ENCODE results near the gene MSI2. TPM values are rescaled to one million over a fixed set of nuclear protein-coding genes. Genes with fewer than 3 reads are reported as not detected.
A peak's percentile ranks its signal among the peaks of the same experiment; 100 is the strongest.

MSI2 gene
- total RNA-seq, 1 experiment from 2014 or later, result 169 TPM

GRCh38 chr17:57663326-57664070 is 407.2 kb downstream of the MSI2 start:
- Histone ChIP-seq H3K36me3 (ENCODE audit: insufficient read depth, low read length) (peaks cover 23% of the 10 kb centered on the region), H3K27me3 (ENCODE audit: low read length) (no peaks in the 10 kb centered on the region), H3K4me3 (ENCODE audit: low read length) (no peak overlapping the region), H3K4me1 (ENCODE audit: low read length) (peaks cover 63% of the 10 kb centered on the region), H3K9me2 (replicated peaks; ENCODE audit: insufficient read depth, low read length) (no peaks in the 10 kb centered on the region), H2AFZ (ENCODE audit: low read length) (no peak overlapping the region), H3K4me2 (ENCODE audit: low read depth, low read length, poor library complexity, severe bottlenecking) (peak overlapping the region; percentile 37), H3K9ac (ENCODE audit: low read length) (no peak overlapping the region; the same call in 1 of the 2 replicates), H3K79me2 (ENCODE audit: low read length) (peaks cover 21% of the 10 kb centered on the region), H3K27ac (ENCODE audit: low read length) (peak overlapping the region; percentile 67), H3K9me3 (ENCODE audit: low read length) (no peaks in the 10 kb centered on the region), H4K20me1 (ENCODE audit: insufficient read depth, low read depth, low read length) (no peaks in the 10 kb centered on the region)
- no peak for DNase-seq

DNA sequence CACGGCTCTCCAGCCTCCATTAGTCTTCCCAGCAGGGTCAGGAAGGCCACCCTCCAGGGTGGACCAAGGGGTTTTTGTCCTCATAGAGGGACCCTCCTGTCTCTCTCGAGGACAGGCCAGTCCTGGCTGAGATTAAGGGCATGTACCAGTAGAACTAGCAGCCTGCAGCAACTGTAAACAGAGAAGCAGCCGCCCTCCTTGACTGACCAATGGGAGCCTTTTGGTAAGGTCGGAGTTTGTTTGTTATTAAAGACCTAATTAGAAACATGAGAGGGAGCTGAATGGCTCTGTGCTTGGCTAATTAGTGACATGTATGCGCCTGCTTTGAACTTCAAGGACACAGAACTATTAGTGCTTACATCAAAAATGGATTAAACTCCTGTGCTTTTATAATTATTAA is 408.8 kb downstream of the MSI2 start:
- Histone ChIP-seq H3K9me3 (ENCODE audit: low read length) (no peaks in the 10 kb centered on the region), H3K4me1 (ENCODE audit: low read length) (peaks cover 72% of the 10 kb centered on the region), H3K9ac (ENCODE audit: low read length) (peak overlapping the region; percentile 29; the same call in 1 of the 2 replicates), H3K4me3 (ENCODE audit: low read length) (no peak overlapping the region), H3K4me2 (ENCODE audit: low read depth, low read length, poor library complexity, severe bottlenecking) (no peak overlapping the region), H2AFZ (ENCODE audit: low read length) (no peak overlapping the region), H3K9me2 (replicated peaks; ENCODE audit: insufficient read depth, low read length) (no peaks in the 10 kb centered on the region), H3K27me3 (ENCODE audit: low read length) (no peaks in the 10 kb centered on the region), H4K20me1 (ENCODE audit: insufficient read depth, low read depth, low read length) (no peaks in the 10 kb centered on the region), H3K79me2 (ENCODE audit: low read length) (peaks cover 17% of the 10 kb centered on the region), H3K27ac (ENCODE audit: low read length) (peak overlapping the region; percentile 67), H3K36me3 (ENCODE audit: insufficient read depth, low read length) (peaks cover 14% of the 10 kb centered on the region)
- DNase-seq, result no peak

GRCh38 chr17:57665696-57666095 is 409.4 kb downstream of the MSI2 start:
- no peaks in the 10 kb centered on the region for H3K27me3 ChIP-seq (ENCODE audit: low read length)
- no peak overlapping the region for H3K9ac ChIP-seq (ENCODE audit: low read length)
- H3K36me3 ChIP-seq (ENCODE audit: insufficient read depth, low read length), result peaks cover 9% of the 10 kb centered on the region
- H2AFZ ChIP-seq (ENCODE audit: low read length), result no peak overlapping the region
- no peaks in the 10 kb centered on the region for H3K9me3 ChIP-seq (ENCODE audit: low read length)
- H3K79me2 ChIP-seq (ENCODE audit: low read length), result peaks cover 17% of the 10 kb centered on the region
- H3K4me2 ChIP-seq (ENCODE audit: low read depth, low read length, poor library complexity, severe bottlenecking), result no peak overlapping the region
- H3K9me2 ChIP-seq (replicated peaks; ENCODE audit: insufficient read depth, low read length), result no peaks in the 10 kb centered on the region
- DNase-seq, result no peak
- peaks cover 72% of the 10 kb centered on the region for H3K4me1 ChIP-seq (ENCODE audit: low read length)
- H4K20me1 ChIP-seq (ENCODE audit: insufficient read depth, low read depth, low read length), result no peaks in the 10 kb centered on the region
- no peak overlapping the region for H3K4me3 ChIP-seq (ENCODE audit: low read length)
- H3K27ac ChIP-seq (ENCODE audit: low read length), result peak overlapping the region; percentile 67

- Histone ChIP-seq H3K27ac (ENCODE audit: low read length) (peak overlapping the region; percentile 67), H3K9ac (ENCODE audit: low read length) (no peak overlapping the region), H4K20me1 (ENCODE audit: insufficient read depth, low read depth, low read length) (no peaks in the 10 kb centered on the region), H3K4me3 (ENCODE audit: low read length) (no peak overlapping the region), H3K9me2 (replicated peaks; ENCODE audit: insufficient read depth, low read length) (no peaks in the 10 kb centered on the region), H3K4me1 (ENCODE audit: low read length) (peaks cover 72% of the 10 kb centered on the region), H2AFZ (ENCODE audit: low read length) (no peak overlapping the region), H3K36me3 (ENCODE audit: insufficient read depth, low read length) (peaks cover 4% of the 10 kb centered on the region; the same call in 1 of the 2 replicates), H3K79me2 (ENCODE audit: low read length) (peaks cover 17% of the 10 kb centered on the region), H3K4me2 (ENCODE audit: low read depth, low read length, poor library complexity, severe bottlenecking) (no peak overlapping the region), H3K9me3 (ENCODE audit: low read length) (no peaks in the 10 kb centered on the region), H3K27me3 (ENCODE audit: low read length) (no peaks in the 10 kb centered on the region)
- DNase-seq, result no peak
Measured at GRCh38 chr17:57666201-57666870, 410.0 kb downstream of the MSI2 start.

DNA sequence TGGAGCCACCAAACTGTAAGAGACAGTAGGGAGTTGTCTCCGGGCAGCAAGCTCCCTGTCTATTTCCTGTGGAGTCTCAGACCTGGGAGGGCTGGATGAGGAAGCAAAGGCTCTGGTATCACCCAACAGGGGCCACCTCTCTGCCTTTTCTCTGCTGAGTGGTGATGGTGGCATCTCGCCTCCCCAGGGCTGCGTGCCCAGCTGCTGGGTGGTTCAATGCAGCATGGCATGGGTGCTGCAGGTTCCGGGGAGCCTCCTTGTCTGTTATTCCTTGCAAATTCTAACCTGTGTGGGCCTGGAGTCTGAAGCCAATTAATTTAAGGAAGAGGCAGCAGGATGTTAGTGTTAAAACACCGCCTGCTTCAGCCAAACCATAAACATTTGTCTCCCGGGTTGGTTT is 410.6 kb downstream of the MSI2 start:
- Histone ChIP-seq H3K4me2 (ENCODE audit: low read depth, low read length, poor library complexity, severe bottlenecking) (no peak overlapping the region), H3K9me3 (ENCODE audit: low read length) (no peaks in the 10 kb centered on the region), H4K20me1 (ENCODE audit: insufficient read depth, low read depth, low read length) (no peaks in the 10 kb centered on the region), H3K4me3 (ENCODE audit: low read length) (no peak overlapping the region), H3K9ac (ENCODE audit: low read length) (no peak overlapping the region), H3K4me1 (ENCODE audit: low read length) (peaks cover 72% of the 10 kb centered on the region), H2AFZ (ENCODE audit: low read length) (no peak overlapping the region), H3K27ac (ENCODE audit: low read length) (peak overlapping the region; percentile 67), H3K9me2 (replicated peaks; ENCODE audit: insufficient read depth, low read length) (no peaks in the 10 kb centered on the region), H3K27me3 (ENCODE audit: low read length) (no peaks in the 10 kb centered on the region), H3K36me3 (ENCODE audit: insufficient read depth, low read length) (peaks cover 3% of the 10 kb centered on the region; the same call in 1 of the 2 replicates), H3K79me2 (ENCODE audit: low read length) (peaks cover 17% of the 10 kb centered on the region)
- no peak for DNase-seq

GRCh38 chr17:57667461-57667923 is 411.2 kb downstream of the MSI2 start:
- Histone ChIP-seq H3K9ac (ENCODE audit: low read length) (no peak overlapping the region), H3K27ac (ENCODE audit: low read length) (no peak overlapping the region), H3K9me2 (replicated peaks; ENCODE audit: insufficient read depth, low read length) (no peaks in the 10 kb centered on the region)

GRCh38 chr17:57668332-57668731 is 412.0 kb downstream of the MSI2 start:
- peaks cover 23% of the 10 kb centered on the region for H3K79me2 ChIP-seq (ENCODE audit: low read length)

More at GRCh38 chr17:57667461-57667923, 411.2 kb downstream of the MSI2 start:
- H3K4me2 ChIP-seq (ENCODE audit: low read depth, low read length, poor library complexity, severe bottlenecking), result no peak overlapping the region
- DNase-seq, result no peak
- H3K27me3 ChIP-seq (ENCODE audit: low read length), result no peaks in the 10 kb centered on the region
- H4K20me1 ChIP-seq (ENCODE audit: insufficient read depth, low read depth, low read length), result no peaks in the 10 kb centered on the region
- no peak overlapping the region for H2AFZ ChIP-seq (ENCODE audit: low read length)
- peaks cover 19% of the 10 kb centered on the region for H3K79me2 ChIP-seq (ENCODE audit: low read length)
- H3K36me3 ChIP-seq (ENCODE audit: insufficient read depth, low read length), result peaks cover 7% of the 10 kb centered on the region
- no peaks in the 10 kb centered on the region for H3K9me3 ChIP-seq (ENCODE audit: low read length)
- H3K4me1 ChIP-seq (ENCODE audit: low read length), result peaks cover 72% of the 10 kb centered on the region
- no peak overlapping the region for H3K4me3 ChIP-seq (ENCODE audit: low read length)

More at GRCh38 chr17:57668332-57668731, 412.0 kb downstream of the MSI2 start:
- no peak overlapping the region for H3K4me2 ChIP-seq (ENCODE audit: low read depth, low read length, poor library complexity, severe bottlenecking)
- H2AFZ ChIP-seq (ENCODE audit: low read length), result no peak overlapping the region
- no peak overlapping the region for H3K27ac ChIP-seq (ENCODE audit: low read length)
- H4K20me1 ChIP-seq (ENCODE audit: insufficient read depth, low read depth, low read length), result no peaks in the 10 kb centered on the region
- H3K27me3 ChIP-seq (ENCODE audit: low read length), result no peaks in the 10 kb centered on the region
- H3K4me3 ChIP-seq (ENCODE audit: low read length), result no peak overlapping the region
- H3K4me1 ChIP-seq (ENCODE audit: low read length), result peaks cover 65% of the 10 kb centered on the region
- H3K9ac ChIP-seq (ENCODE audit: low read length), result no peak overlapping the region
- no peaks in the 10 kb centered on the region for H3K9me2 ChIP-seq (replicated peaks; ENCODE audit: insufficient read depth, low read length)
- H3K36me3 ChIP-seq (ENCODE audit: insufficient read depth, low read length), result peaks cover 16% of the 10 kb centered on the region; the same call in 1 of the 2 replicates
- H3K9me3 ChIP-seq (ENCODE audit: low read length), result no peaks in the 10 kb centered on the region
- DNase-seq, result no peak
